ENCODE measurements around the gene FBRSL1.

Gene FBRSL1

DNA sequence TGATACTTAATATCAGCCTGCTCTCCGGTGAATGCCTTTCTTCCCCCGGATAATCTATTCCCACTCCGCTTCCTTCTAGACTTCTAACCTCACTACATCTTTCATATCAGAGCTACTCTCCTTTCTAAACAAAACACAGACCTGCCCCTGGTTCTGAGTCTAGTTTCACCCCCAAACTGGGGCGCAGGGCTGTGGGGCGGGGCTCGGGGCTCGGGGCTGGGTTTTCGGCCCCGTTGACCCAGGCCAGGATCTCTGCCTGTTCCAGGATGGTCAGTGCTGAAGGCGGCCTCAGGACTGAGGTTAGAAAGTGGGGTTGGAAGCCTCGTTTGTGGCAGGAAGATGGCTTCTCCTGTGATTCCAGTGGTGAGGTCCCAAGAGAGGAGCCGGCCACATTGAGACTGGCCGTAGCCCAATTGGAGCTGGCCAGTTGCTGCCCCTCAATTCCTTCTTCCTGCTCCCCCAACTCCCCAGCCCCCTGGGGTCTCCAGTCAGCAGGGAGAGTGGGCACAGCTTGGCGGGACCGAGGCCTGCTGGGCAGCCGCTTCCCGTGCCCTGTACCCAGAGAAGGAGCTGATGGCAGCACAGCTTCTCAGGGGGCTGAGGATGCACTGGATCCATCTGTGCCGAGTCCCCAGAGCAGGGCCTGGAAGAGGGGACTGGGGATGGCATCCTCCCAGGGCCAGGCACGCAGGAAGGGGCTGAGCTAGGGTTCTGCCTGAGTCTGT is 67.5 kb downstream of the FBRSL1 start:
- DNase-seq: no peak
- in situ Hi-C loops (cut with HindIII; ENCODE audit: low pct_ligation_motif_present, low pct_unique_long_range_greater_than_20kb, low sequenced_read_pairs): no loop called here

DNA sequence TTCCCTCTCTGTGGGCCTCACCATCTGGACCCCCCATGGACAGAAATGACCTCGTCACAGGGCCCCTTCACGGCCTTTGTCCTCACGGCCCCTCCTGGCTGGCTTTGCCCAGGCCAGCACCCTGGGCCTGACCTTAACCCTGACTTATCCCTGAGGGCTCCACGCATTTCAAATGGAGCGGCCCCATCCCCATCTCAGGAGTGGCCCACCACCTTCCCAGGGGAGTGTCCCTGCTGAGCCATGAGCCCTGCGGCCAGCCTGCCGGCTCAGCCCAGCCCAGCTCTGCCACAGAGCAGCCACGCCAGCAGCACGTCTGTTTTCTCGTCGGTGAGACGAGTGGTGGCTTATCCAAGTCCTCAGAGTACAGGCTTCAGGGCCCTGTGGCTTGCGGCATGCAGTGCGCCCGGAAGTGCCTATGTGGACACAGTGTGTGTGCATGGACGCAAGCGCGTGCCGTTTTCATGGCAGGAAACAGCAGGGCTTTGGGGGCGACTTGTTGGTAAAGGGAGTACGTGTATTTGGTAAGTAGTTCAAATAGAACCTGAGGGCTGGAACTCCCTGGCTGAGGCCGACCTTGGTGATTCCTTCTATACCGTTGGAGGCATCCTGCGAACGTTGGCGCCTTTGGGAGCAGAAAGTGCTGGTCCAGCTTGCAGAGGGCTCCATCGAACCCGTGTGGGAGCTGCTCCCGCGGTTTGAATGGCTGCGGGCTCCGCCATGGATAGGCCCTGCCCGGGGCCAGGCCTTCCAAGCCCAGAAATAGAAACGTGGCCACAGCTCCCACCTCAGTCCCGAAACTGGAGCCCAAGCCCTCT is 68.3 kb downstream of the FBRSL1 start:
- in situ Hi-C loops (cut with HindIII; ENCODE audit: low pct_ligation_motif_present, low pct_unique_long_range_greater_than_20kb, low sequenced_read_pairs): no loop called here
- no peak for DNase-seq

DNA sequence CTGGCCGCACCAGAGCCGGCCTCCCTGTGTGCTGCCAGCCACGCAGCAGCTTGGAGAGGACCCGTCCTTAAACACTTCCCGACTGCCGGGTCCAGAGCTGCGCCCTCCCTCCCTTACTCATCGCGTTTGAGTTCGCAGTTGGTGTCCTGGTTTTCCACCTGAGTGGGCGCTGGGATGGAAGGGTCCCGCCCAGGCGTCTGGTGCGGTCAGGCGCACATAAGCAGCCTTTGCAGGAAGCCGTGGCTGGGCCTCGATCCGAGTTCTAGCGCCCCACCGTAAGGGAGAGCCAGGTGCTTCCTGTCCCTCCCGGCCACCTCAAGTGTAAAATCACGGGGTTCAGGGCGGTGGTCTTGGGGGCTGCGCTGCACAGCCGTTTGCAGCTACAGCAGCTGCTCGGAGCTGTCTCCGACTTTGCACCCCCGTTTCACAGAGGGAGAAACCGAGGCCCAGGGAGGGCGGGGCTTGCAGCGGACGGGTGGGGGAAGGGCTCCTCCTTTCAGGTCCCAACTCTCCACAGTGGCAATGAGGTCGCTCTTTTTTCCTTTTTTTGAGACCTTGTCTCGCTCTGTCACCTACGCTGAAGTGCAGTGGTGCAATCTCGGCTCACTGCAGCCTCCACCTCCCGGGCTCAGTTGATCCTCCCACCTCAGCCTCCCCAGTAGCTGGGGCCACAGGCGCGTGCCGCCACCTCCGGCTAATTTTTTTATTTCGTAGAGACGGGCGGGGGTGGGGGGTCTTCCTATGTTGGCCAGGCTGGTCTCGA is 69.1 kb downstream of the FBRSL1 start:
- DNase-seq: peak; percentile 93
- in situ Hi-C loops (cut with HindIII; ENCODE audit: low pct_ligation_motif_present, low pct_unique_long_range_greater_than_20kb, low sequenced_read_pairs): no loop called here

DNA sequence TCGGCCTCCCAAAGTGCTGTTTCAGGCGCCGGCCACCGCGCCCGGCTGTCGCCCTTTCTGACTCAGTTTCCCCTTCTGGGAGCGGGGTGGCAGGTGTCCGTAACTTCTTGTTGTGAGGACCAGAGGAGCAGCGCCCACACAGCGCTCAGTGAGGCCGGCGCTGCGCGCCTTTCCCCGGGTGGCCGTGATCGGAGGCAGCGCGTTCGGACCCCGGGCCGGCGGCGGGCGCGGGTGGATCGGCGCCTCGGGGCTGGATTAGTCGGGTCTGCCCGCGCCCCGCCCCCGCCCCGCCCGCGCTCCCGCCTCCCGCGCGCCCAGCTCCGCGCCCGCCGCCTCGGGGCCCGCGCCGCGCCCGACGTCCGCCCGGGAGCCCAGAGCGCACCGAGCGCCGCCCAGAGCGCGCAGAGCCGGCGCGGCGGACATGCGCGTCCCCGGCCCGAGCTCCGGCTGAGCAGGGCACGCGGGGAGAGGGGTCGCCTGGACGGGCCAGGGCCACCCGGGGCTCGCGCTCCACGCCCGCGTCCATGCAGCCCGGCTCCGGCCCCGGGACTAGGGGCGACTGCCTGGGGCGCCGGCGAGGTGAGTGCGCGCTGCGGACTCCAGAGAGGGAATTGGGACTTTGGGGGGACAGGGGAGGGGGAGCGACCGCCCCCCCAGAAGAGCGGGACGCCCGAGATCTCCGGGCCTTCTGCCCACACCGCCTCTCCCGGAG is 69.9 kb downstream of the FBRSL1 start:
- in situ Hi-C loops (cut with HindIII; ENCODE audit: low pct_ligation_motif_present, low pct_unique_long_range_greater_than_20kb, low sequenced_read_pairs): no loop called here
- DNase-seq: peak; percentile 81

DNA sequence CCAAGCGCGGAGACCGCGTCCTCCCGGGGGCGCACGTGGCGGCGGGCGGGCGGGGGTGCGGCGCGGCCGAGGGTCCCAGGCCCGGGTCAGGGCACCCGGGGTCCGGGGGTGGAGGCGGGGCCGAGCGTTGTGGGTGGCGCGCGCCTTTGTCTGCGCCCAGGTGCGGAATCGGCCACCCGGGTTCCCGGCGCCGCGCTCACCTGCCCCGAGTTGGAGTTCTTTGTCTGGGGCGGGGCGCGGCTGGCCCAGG is 70.3 kb downstream of the FBRSL1 start:
- in situ Hi-C loops (cut with HindIII; ENCODE audit: low pct_ligation_motif_present, low pct_unique_long_range_greater_than_20kb, low sequenced_read_pairs): no loop called here
- no peak for DNase-seq

DNA sequence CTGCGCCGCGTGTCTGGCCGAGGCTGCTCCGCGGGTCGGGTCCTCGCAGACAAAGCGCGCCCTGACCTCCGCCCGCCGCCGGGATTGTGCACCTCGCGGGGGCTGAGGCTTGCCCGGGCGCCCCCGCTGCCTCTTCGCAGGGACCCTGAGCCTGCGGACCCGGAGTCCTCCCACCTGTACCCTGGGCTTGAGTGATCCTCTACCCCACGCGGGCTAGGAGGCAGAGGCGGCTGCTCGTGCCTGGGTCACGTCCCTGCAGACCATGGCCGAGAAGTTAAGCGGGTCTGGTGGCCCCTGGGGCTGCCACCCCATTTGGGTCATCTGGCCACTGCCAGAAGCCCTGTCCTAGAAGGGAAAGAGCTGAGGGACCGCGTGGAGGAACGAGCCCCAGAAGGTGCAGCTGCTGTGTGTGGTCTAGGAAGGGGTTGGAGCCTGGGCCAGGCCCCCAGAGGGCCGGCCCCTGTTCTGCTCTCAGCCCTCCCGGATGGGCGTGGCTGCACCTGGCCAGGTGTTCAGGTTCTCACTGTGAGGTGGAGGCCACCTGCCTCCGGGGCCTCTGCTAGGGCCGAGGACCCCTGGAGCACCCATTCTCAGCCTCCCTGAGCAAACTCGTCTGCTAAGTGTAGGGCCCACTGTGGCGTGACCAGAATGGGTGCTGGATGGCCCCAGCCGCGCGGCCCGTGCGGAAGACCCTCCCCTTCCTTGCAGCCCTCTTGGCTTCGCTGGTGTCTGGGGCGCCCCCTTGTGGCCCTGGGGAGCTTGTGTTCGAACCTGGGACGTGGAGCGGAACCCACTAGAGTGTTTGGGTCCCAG is 70.9 kb downstream of the FBRSL1 start:
- in situ Hi-C loops (cut with HindIII; ENCODE audit: low pct_ligation_motif_present, low pct_unique_long_range_greater_than_20kb, low sequenced_read_pairs): no loop called here

More for the DNA sequence above, 70.9 kb downstream of the FBRSL1 start:
- DNase-seq: peak; percentile 87

Measured in ACHN (cell line).